NCI-H146 treated with DMSO at 0.1 percent for 48 hours (cell line): ENCODE measurements around the gene TMEM109.

Source experiments
- DNase-seq: peaks from one replicate; lab custom pipeline; 2025; ENCODE audit not compliant: unreplicated experiment; lab: John Stamatoyannopoulos, UW

Gene TMEM109

GRCh38 chr11:60960405-60960804, 46.4 kb downstream of the TMEM109 start:
- no peak for DNase-seq

GRCh38 chr11:60964801-60965200, 50.8 kb downstream of the TMEM109 start:
- no peak for DNase-seq

- no peak for DNase-seq
Observed at GRCh38 chr11:60966890-60967289, 52.9 kb downstream of the TMEM109 start.

DNA sequence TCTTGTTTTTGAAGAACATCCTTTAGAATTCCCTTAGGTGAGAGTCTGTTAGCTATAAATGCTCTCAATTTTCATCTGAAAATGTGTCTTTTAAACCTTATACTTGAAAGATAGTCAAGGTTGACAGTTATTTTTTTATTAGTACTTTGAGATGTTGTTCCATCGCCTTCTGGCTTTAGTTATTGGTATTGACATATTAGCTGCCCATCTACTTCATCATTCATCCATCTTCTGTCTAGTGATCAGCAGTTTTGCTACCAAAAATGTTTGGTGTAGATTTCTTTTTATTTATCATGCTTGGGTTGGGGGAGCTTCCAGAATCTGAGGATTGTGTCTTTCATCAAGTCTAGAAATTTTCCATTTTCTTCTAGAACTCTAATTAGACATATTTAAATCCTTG, 54.3 kb downstream of the TMEM109 start:
- DNase-seq: no peak

DNA sequence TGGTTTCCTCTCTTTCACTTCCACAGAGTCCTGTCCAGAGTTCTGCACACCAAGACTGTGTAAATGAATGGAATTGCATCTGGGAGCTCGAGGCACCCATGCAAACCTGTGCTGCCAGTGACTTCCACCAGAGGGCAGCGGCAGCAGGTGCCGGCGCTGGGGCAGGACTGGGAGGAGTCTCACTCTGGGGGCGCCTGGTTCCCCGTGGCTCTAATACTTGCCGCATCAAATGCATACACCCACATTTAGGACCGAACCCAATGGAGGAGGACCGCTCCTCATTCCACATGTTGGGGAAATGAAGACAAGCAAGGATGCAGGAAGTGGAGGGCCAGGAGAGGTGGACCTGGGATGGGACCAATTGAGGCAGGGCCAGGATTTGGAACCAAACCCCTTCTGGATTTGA, 56.4 kb downstream of the TMEM109 start:
- DNase-seq: peak; percentile 30

- DNase-seq: no peak
Observed at GRCh38 chr11:60970890-60971289, 56.9 kb downstream of the TMEM109 start.

DNA sequence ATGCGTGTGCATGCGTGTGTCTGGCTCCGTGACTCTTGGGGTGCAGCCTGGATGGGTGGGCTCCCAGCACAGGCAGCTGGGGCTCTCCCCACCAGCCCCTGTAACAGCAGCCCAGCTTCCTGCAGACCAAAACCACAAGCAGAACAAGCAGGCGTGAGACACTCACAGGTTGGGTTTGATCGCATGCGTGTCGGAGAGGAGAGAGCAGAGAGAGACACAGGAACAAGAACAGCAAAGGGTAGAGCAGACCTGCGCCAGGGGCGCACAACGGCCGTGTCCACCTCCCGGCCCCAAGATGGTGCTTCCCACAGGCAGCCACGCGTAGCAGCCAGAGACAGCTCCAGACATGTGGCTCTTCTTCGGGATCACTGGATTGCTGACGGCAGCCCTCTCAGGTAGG, 57.6 kb downstream of the TMEM109 start, which contains the start of gene CD6:
TSS of gene CD6 (plus strand) at position 161 of the 400 bp plus-strand sequence. CDS start at position 347, 186 bp downstream.
- no peak for DNase-seq

GRCh38 chr11:60972182-60973030, 58.4 kb downstream of the TMEM109 start:
- DNase-seq: no peak
